Caco-2 (cell line): ENCODE data around the gene ZNF76. TPM values are rescaled to one million over a fixed set of nuclear protein-coding genes. Genes with fewer than 3 reads are reported as not detected.

Experiments
- BruUV-seq: library from RNA; stranded (reverse); fragments of 400-500 nt; replicated peaks from 2 replicates; lab custom pipeline; 2021; lab: Mats Ljungman, UMichigan
- CTCF ChIA-PET: fragments of 300-600 bp; sonication (Branson Sonifier 250); formaldehyde crosslinking; loops from one replicate; lab custom pipeline; 2022; ENCODE audit warnings: antibody characterized with exemption; lab: Charles Lee
- POLR2A ChIA-PET: fragments of 300-600 bp; sonication (Branson Sonifier 250); formaldehyde crosslinking; loops from one replicate; lab custom pipeline; 2022; ENCODE audit warnings: antibody characterized with exemption; lab: Charles Lee
- DNase-seq, 2 experiments: peaks; one replicate each; pipeline versions ENCODE4 v3.0.0 to v3.0.0-alpha.2; 2020 to 2022
- H3K27me3 ChIP-seq: replicated peaks from 2 replicates; pipeline ENCODE4 v1.6.0; 2011; ENCODE audit warnings: low read length; ENCODE audit not compliant: control insufficient read depth, insufficient read depth
- H3K36me3 ChIP-seq: 2 replicates; pipeline ENCODE4 v1.5.1; 2011; ENCODE audit warnings: low read length; ENCODE audit not compliant: control insufficient read depth, insufficient read depth
- H3K4me1 ChIP-seq: fragments of 250-450 bp; sonication (Bioruptor Pico); 2 replicates; pipeline ENCODE4 v1.5.1; 2020; ENCODE audit warnings: mild to moderate bottlenecking
- H3K4me3 ChIP-seq: 2 replicates; pipeline ENCODE4 v1.5.1; 2011; ENCODE audit warnings: low read depth, mild to moderate bottlenecking, control low read depth, low read length
- H3K9me3 ChIP-seq: fragments of 250-450 bp; sonication (Bioruptor Pico); 2 replicates; pipeline ENCODE4 v1.5.1; 2020; ENCODE audit warnings: mild to moderate bottlenecking, moderate library complexity
- H3K27ac Mint-ChIP-seq: one replicate; pipeline ENCODE4 v1.8.0; 2022; ENCODE audit warnings: mixed read lengths; ENCODE audit not compliant: unreplicated experiment
- H3K27me3 Mint-ChIP-seq: one replicate; pipeline ENCODE4 v1.8.0; 2022; ENCODE audit warnings: mixed read lengths; ENCODE audit not compliant: insufficient read depth, unreplicated experiment
- H3K36me3 Mint-ChIP-seq: one replicate; pipeline ENCODE4 v1.8.0; 2022; ENCODE audit warnings: mild to moderate bottlenecking, mixed read lengths; ENCODE audit not compliant: insufficient read depth, unreplicated experiment
- H3K4me1 Mint-ChIP-seq: one replicate; pipeline ENCODE4 v1.8.0; 2022; ENCODE audit warnings: low read depth, mixed read lengths; ENCODE audit not compliant: unreplicated experiment
- H3K4me3 Mint-ChIP-seq: one replicate; pipeline ENCODE4 v1.8.0; 2022; ENCODE audit warnings: mild to moderate bottlenecking, moderate library complexity, mixed read lengths; ENCODE audit not compliant: unreplicated experiment
- H3K9me3 Mint-ChIP-seq: one replicate; pipeline ENCODE4 v1.8.0; 2022; ENCODE audit warnings: mixed read lengths; ENCODE audit not compliant: unreplicated experiment
- CTCF ChIP-seq, 2 experiments: fragments of 200-600 bp in 1 of 2; IDR thresholded peaks; 1 replicate in 1 of 2; 2 replicates in 1 of 2; pipeline versions ENCODE4 v1.5.1 to v1.8.0; 2011 to 2022; ENCODE audit warnings: antibody characterized with exemption in 1 of 2, control low read depth in 1 of 2, inconsistent platforms in 1 of 2, low read depth in 1 of 2, low read length in 1 of 2, mild to moderate bottlenecking in 1 of 2, moderate library complexity in 1 of 2; ENCODE audit not compliant: insufficient read depth in 1 of 2, severe bottlenecking in 1 of 2, unreplicated experiment in 1 of 2
- intact Hi-C: fragments of 100-400 bp; cut with micrococcal nuclease; formaldehyde crosslinking; loops from one replicate; pipeline ENCODE4 v1.10.0; 2022; ENCODE audit not compliant: unreplicated experiment
- total RNA-seq: library from RNA; stranded (reverse); gene quantifications from 2 replicates; pipeline ENCODE4 v1.2.3, GENCODE V29; 2022

The ZNF76 gene
- total RNA-seq, 1 experiment from 2014 or later = 22.7 TPM

GRCh38 chr6:35215665-35216411 lies 43.7 kb upstream of the ZNF76 start:
- Mint-ChIP-seq H3K4me3 (peak overlapping the region; percentile 17), H3K9me3 (no peaks in the 10 kb centered on the region), H3K4me1 (peaks cover 28% of the 10 kb centered on the region), H3K27ac (no peak overlapping the region), H3K27me3 (no peaks in the 10 kb centered on the region), H3K36me3 (no peaks in the 10 kb centered on the region)
- no peak overlapping the region for H3K4me3 ChIP-seq
- peaks cover 11% of the 10 kb centered on the region for H3K4me1 ChIP-seq
- no peak for DNase-seq
- ChIA-PET POLR2A (no interaction called here), CTCF (interaction anchor here (1.0 kb wide), 1 partner anchor 11 kb away, joined by 6 read pairs; no protein-coding TSS in a partner anchor)
- no TSS peak for BruUV-seq
- intact Hi-C loops = loop anchor here (5.0 kb wide), 1 partner anchor 434 kb away; no protein-coding TSS in a partner anchor
- H3K36me3 ChIP-seq = no peaks in the 10 kb centered on the region
- TF ChIP-seq CTCF (IDR thresholded peaks at IDR 0.05; ENCODE audit: insufficient read depth in 1 of 2, low read depth in 1 of 2, low read length in 1 of 2, severe bottlenecking in 1 of 2, unreplicated experiment in 1 of 2) = no peak
- H3K9me3 ChIP-seq = no peaks in the 10 kb centered on the region
- H3K27me3 ChIP-seq = no peaks in the 10 kb centered on the region

GRCh38 chr6:35216412-35216732 lies 43.2 kb upstream of the ZNF76 start:
- H3K4me3 Mint-ChIP-seq = no peak overlapping the region
- H3K27ac Mint-ChIP-seq = no peak overlapping the region
- TF ChIP-seq CTCF (IDR thresholded peaks at IDR 0.05; ENCODE audit: insufficient read depth in 1 of 2, low read depth in 1 of 2, low read length in 1 of 2, severe bottlenecking in 1 of 2, unreplicated experiment in 1 of 2) = no peak
- ChIA-PET CTCF (no interaction called here), POLR2A (no interaction called here)
- Histone ChIP-seq H3K36me3 (no peaks in the 10 kb centered on the region), H3K4me1 (peaks cover 11% of the 10 kb centered on the region), H3K27me3 (no peaks in the 10 kb centered on the region), H3K4me3 (no peak overlapping the region), H3K9me3 (no peaks in the 10 kb centered on the region)
- H3K27me3 Mint-ChIP-seq = no peaks in the 10 kb centered on the region
- H3K4me1 Mint-ChIP-seq = peaks cover 28% of the 10 kb centered on the region
- H3K9me3 Mint-ChIP-seq = no peaks in the 10 kb centered on the region
- DNase-seq = no peak
- no peaks in the 10 kb centered on the region for H3K36me3 Mint-ChIP-seq
- no TSS peak for BruUV-seq
- intact Hi-C loops = loop anchor here (5.0 kb wide), 1 partner anchor 434 kb away; no protein-coding TSS in a partner anchor

GRCh38 chr6:35216851-35217811 lies 42.4 kb upstream of the ZNF76 start:
- no peak for DNase-seq
- Mint-ChIP-seq H3K27me3 (no peaks in the 10 kb centered on the region), H3K27ac (peak overlapping the region; percentile 1), H3K4me1 (peaks cover 28% of the 10 kb centered on the region), H3K4me3 (no peak overlapping the region), H3K36me3 (no peaks in the 10 kb centered on the region), H3K9me3 (no peaks in the 10 kb centered on the region)
- no peak for TF ChIP-seq CTCF (IDR thresholded peaks at IDR 0.05; ENCODE audit: insufficient read depth in 1 of 2, low read depth in 1 of 2, low read length in 1 of 2, severe bottlenecking in 1 of 2, unreplicated experiment in 1 of 2)
- ChIA-PET CTCF (no interaction called here), POLR2A (no interaction called here)
- H3K4me1 ChIP-seq = peaks cover 11% of the 10 kb centered on the region
- intact Hi-C loops = loop anchor here (5.0 kb wide), 1 partner anchor 435 kb away; no protein-coding TSS in a partner anchor
- no peaks in the 10 kb centered on the region for H3K9me3 ChIP-seq
- no peaks in the 10 kb centered on the region for H3K27me3 ChIP-seq
- no peak overlapping the region for H3K4me3 ChIP-seq
- no TSS peak for BruUV-seq
- H3K36me3 ChIP-seq = no peaks in the 10 kb centered on the region
